Neural cell (in vitro differentiated cells): ENCODE measurements around the gene VRK1. TPM values are rescaled to one million over a fixed set of nuclear protein-coding genes. Genes with fewer than 3 reads are reported as not detected.

Experiments used
- H2AFZ ChIP-seq: fragments of 200-600, 300-800 bp; sonication (generic), shearing (Covaris generic); 2 replicates; pipeline ENCODE4 v1.6.0; 2014; ENCODE audit warnings: low read depth, mild to moderate bottlenecking, antibody characterized with exemption, low read length, moderate library complexity
- H3F3A ChIP-seq: fragments of 200-600 bp; shearing (Covaris generic); 2 replicates; pipeline ENCODE4 v1.6.1; 2016; ENCODE audit warnings: mild to moderate bottlenecking, moderate library complexity, mixed read lengths, antibody characterized with exemption, low read length; ENCODE audit not compliant: insufficient read depth, poor library complexity, severe bottlenecking
- H3K27ac ChIP-seq: fragments of 200-600, 300-800 bp; sonication (generic), shearing (Covaris generic); 2 replicates; pipeline ENCODE4 v1.5.1; 2014; ENCODE audit warnings: mild to moderate bottlenecking, low read length, moderate library complexity
- H3K27me3 ChIP-seq: fragments of 300-800, 200-600 bp; sonication (generic), shearing (Covaris generic); 2 replicates; pipeline ENCODE4 v1.6.0; 2014; ENCODE audit warnings: mild to moderate bottlenecking, low read depth, low read length, moderate library complexity; ENCODE audit not compliant: insufficient read depth
- H3K36me3 ChIP-seq: fragments of 300-800, 200-600 bp; sonication (generic), shearing (Covaris generic); 2 replicates; pipeline ENCODE4 v1.5.1; 2014; ENCODE audit warnings: mild to moderate bottlenecking, antibody characterized with exemption, low read length, moderate library complexity; ENCODE audit not compliant: insufficient read depth
- H3K4me2 ChIP-seq: fragments of 300-800, 200-600 bp; sonication (generic), shearing (Covaris generic); 2 replicates; pipeline ENCODE4 v1.6.0; 2014; ENCODE audit warnings: mild to moderate bottlenecking, low read length
- H3K4me3 ChIP-seq: fragments of 300-800, 200-600 bp; sonication (generic), shearing (Covaris generic); 2 replicates; pipeline ENCODE4 v1.5.1; 2014; ENCODE audit warnings: mild to moderate bottlenecking, low read length, moderate library complexity
- H3K79me2 ChIP-seq: fragments of 200-600 bp; shearing (Covaris generic); replicated peaks from 2 replicates; pipeline ENCODE4 v1.6.0; 2014; ENCODE audit warnings: mild to moderate bottlenecking, low read length, moderate library complexity; ENCODE audit not compliant: insufficient read depth
- H3K9ac ChIP-seq: fragments of 300-800, 200-600 bp; sonication (generic), shearing (Covaris generic); 2 replicates; pipeline ENCODE4 v1.6.1; 2016; ENCODE audit warnings: mild to moderate bottlenecking, low read length, mixed read lengths
- H3K9me2 ChIP-seq: fragments of 200-600 bp; shearing (Covaris generic); 2 replicates; pipeline ENCODE4 v1.6.1; 2016; ENCODE audit warnings: mild to moderate bottlenecking, low read length, mixed read lengths; ENCODE audit not compliant: insufficient read depth
- H3K9me3 ChIP-seq: fragments of 200-600, 300-800 bp; sonication (generic), shearing (Covaris generic); 2 replicates; pipeline ENCODE4 v1.6.1; 2016; ENCODE audit warnings: mild to moderate bottlenecking, mixed run types, low read length, moderate library complexity, mixed read lengths
- H4K20me1 ChIP-seq: fragments of 200-600 bp; shearing (Covaris generic); 2 replicates; pipeline ENCODE4 v1.6.1; 2016; ENCODE audit warnings: mild to moderate bottlenecking, mixed run types; ENCODE audit not compliant: insufficient read depth
- EP300 ChIP-seq: fragments of 450-650 bp; conservative IDR thresholded peaks from 2 replicates; pipeline ENCODE4 v1.6.1; 2014; ENCODE audit warnings: antibody characterized with exemption, mild to moderate bottlenecking, moderate library complexity; ENCODE audit not compliant: poor library complexity, severe bottlenecking
- EZH2 ChIP-seq: fragments of 200-600, 300-800 bp; shearing (Covaris generic), sonication (generic); IDR thresholded peaks from 2 replicates; pipeline ENCODE4 v1.6.1; 2014; ENCODE audit warnings: antibody characterized with exemption, low read length, borderline replicate concordance, mild to moderate bottlenecking; ENCODE audit not compliant: insufficient read depth, poor library complexity, severe bottlenecking
- MXI1 ChIP-seq: fragments of 450-650 bp; conservative IDR thresholded peaks from 2 replicates; pipeline ENCODE4 v1.6.1; 2014; ENCODE audit warnings: antibody characterized with exemption, mild to moderate bottlenecking; ENCODE audit not compliant: poor library complexity, severe bottlenecking
- POLR2AphosphoS5 ChIP-seq: IDR thresholded peaks from 2 replicates; pipeline ENCODE4 v1.6.1; 2012
- RAD21 ChIP-seq: fragments of 450-650 bp; conservative IDR thresholded peaks from 2 replicates; pipeline ENCODE4 v1.6.1; 2014; ENCODE audit warnings: antibody characterized with exemption, mild to moderate bottlenecking, moderate library complexity
- SMC3 ChIP-seq: fragments of 450-650 bp; conservative IDR thresholded peaks from 2 replicates; pipeline ENCODE4 v1.6.1; 2014; ENCODE audit warnings: antibody characterized with exemption, mild to moderate bottlenecking, moderate library complexity; ENCODE audit not compliant: poor library complexity
- TAF1 ChIP-seq: IDR thresholded peaks from 2 replicates; pipeline ENCODE4 v1.6.1; 2012; ENCODE audit warnings: low read depth
- polyA plus RNA-seq: library from polyadenylated mRNA; depleted of rRNA; stranded (reverse); fragments of >200 nt; gene quantifications from 2 replicates; pipeline ENCODE4 v1.2.3, GENCODE V29; 2014
- TF ChIP-seq, protein P1 (sequence below): fragments of 450-650 bp; IDR thresholded peaks from 2 replicates; pipeline ENCODE4 v1.5.1; 2014; ENCODE audit warnings: antibody characterized with exemption, mild to moderate bottlenecking, moderate library complexity; ENCODE audit not compliant: poor library complexity, severe bottlenecking
- TF ChIP-seq, protein P2 (sequence below): IDR thresholded peaks from 2 replicates; pipeline ENCODE4 v1.6.1; 2012; ENCODE audit warnings: borderline replicate concordance

The VRK1 gene
- polyA plus RNA-seq, 1 donor from 2014 or later = 86.0 TPM

DNA sequence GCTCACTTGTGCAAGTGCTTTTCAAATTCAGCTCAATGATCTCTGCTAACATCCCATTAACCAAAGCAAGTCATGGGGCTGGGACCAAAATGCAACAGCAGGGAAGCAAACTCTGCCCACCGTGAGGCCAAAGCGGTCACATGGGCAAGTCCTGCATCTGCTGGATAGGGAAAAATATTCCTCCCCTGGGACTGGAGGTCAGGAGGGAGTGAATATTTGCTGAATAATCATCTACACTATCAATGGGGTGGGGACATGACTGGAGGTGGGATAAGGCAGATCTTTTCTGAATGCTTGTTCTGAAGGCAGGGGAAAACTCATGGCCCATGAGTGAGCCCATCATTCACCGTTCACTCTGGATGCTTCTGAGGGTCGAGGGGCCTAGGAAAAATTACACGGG is 45.1 kb upstream of the VRK1 start:
- Histone ChIP-seq H4K20me1 (no peaks in the 10 kb centered on the region), H3F3A (no peaks in the 10 kb centered on the region), H3K27ac (no peak overlapping the region), H3K9ac (no peak overlapping the region), H3K79me2 (no peaks in the 10 kb centered on the region), H3K4me2 (no peak overlapping the region), H3K4me3 (no peak overlapping the region), H3K36me3 (no peaks in the 10 kb centered on the region), H3K9me2 (no peaks in the 10 kb centered on the region), H3K9me3 (no peaks in the 10 kb centered on the region), H3K27me3 (no peaks in the 10 kb centered on the region), H2AFZ (no peak overlapping the region)
- TF ChIP-seq MXI1 = no peak

DNA sequence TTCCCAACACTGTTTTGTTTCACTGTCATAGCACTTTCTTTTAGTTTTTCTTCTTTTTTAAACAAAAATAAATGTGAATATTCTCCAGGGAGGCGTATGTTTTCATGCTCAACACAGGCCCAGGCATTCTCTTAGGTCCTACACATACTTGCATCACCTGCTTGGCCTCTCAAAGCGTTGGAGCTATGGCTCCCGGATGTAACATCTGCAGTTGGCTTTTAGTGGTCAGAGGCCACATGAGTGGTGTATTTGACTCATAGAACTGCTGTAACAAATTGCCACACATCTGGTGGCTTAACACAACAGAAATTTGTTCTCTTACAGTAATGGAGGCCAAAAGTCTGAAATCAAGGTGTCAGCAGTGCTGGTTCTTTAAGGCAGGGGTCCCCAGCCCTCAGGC is 44.6 kb upstream of the VRK1 start:
- Histone ChIP-seq H3K27ac (no peak overlapping the region), H3K4me2 (no peak overlapping the region), H3K9ac (no peak overlapping the region), H3K36me3 (no peaks in the 10 kb centered on the region), H3K79me2 (no peaks in the 10 kb centered on the region), H3K4me3 (no peak overlapping the region), H4K20me1 (no peaks in the 10 kb centered on the region), H3K27me3 (no peaks in the 10 kb centered on the region), H3K9me2 (no peaks in the 10 kb centered on the region), H3K9me3 (no peaks in the 10 kb centered on the region), H2AFZ (no peak overlapping the region), H3F3A (no peaks in the 10 kb centered on the region)
- TF ChIP-seq, protein P1, sequence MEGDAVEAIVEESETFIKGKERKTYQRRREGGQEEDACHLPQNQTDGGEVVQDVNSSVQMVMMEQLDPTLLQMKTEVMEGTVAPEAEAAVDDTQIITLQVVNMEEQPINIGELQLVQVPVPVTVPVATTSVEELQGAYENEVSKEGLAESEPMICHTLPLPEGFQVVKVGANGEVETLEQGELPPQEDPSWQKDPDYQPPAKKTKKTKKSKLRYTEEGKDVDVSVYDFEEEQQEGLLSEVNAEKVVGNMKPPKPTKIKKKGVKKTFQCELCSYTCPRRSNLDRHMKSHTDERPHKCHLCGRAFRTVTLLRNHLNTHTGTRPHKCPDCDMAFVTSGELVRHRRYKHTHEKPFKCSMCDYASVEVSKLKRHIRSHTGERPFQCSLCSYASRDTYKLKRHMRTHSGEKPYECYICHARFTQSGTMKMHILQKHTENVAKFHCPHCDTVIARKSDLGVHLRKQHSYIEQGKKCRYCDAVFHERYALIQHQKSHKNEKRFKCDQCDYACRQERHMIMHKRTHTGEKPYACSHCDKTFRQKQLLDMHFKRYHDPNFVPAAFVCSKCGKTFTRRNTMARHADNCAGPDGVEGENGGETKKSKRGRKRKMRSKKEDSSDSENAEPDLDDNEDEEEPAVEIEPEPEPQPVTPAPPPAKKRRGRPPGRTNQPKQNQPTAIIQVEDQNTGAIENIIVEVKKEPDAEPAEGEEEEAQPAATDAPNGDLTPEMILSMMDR = no peak
- no peak for TF ChIP-seq SMC3
- TF ChIP-seq, protein P2, sequence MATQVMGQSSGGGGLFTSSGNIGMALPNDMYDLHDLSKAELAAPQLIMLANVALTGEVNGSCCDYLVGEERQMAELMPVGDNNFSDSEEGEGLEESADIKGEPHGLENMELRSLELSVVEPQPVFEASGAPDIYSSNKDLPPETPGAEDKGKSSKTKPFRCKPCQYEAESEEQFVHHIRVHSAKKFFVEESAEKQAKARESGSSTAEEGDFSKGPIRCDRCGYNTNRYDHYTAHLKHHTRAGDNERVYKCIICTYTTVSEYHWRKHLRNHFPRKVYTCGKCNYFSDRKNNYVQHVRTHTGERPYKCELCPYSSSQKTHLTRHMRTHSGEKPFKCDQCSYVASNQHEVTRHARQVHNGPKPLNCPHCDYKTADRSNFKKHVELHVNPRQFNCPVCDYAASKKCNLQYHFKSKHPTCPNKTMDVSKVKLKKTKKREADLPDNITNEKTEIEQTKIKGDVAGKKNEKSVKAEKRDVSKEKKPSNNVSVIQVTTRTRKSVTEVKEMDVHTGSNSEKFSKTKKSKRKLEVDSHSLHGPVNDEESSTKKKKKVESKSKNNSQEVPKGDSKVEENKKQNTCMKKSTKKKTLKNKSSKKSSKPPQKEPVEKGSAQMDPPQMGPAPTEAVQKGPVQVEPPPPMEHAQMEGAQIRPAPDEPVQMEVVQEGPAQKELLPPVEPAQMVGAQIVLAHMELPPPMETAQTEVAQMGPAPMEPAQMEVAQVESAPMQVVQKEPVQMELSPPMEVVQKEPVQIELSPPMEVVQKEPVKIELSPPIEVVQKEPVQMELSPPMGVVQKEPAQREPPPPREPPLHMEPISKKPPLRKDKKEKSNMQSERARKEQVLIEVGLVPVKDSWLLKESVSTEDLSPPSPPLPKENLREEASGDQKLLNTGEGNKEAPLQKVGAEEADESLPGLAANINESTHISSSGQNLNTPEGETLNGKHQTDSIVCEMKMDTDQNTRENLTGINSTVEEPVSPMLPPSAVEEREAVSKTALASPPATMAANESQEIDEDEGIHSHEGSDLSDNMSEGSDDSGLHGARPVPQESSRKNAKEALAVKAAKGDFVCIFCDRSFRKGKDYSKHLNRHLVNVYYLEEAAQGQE = no peak
- no peak for TF ChIP-seq TAF1
- no peak for TF ChIP-seq EP300
- no peak for TF ChIP-seq POLR2AphosphoS5
- no peak for TF ChIP-seq EZH2
- no peak for TF ChIP-seq MXI1
- no peak for TF ChIP-seq RAD21
